GM21576 (cell line): ENCODE results near the gene TNFSF10.

ENCODE experiments used
- ATAC-seq: cut with Tn5 transposase; IDR thresholded peaks from one replicate; pipeline ENCODE4 v1.9.1; 2021; ENCODE audit warnings: mild to moderate bottlenecking, moderate library complexity; ENCODE audit not compliant: unreplicated experiment

The TNFSF10 gene

DNA sequence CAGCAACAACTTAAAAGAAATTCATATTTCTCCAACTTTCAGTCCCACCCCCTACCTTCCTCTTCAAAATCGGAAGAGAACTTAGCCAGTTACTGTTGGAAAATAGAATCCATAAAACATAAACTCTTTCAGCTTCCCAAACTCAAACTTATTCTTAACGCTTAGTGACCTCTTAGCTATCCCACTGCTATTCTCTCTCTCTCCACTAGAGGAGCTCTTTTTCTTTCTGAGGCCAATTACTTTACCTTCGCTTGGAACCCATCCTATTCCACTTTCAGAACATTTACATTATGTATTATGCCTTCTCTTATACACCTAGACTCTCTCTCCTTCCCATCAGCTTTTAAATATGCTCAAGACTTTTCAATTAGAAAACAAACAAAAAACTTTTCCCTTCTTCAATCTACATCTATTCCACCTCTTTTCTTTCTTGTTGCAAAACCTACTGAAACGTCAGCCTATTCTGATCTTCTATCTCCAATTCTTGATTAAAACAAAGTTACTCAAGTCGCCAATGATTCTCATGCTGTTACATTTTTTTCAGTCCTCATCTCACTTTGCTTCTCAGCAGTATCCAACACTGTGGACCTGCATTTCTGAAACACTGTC is 61.6 kb downstream of the TNFSF10 start:
- peak; percentile 73 for ATAC-seq

DNA sequence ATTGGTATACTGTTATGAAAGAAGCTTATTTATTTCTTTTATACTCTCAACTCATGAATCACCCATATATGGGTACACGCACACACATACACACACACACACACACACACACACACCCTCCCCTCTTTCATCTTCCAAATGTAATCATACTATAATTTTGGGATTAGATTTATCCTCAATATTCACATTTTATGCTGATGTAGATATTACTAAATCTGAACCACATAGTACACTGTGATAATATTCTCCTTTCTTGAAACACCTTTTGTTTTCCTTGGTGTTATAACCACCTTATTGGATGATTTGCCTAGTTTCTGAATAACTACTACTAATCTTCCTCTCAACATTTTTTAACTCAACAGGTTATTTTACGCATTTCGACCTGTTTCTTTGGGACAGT is 66.8 kb downstream of the TNFSF10 start:
- no peak for ATAC-seq
